ENCODE results near the gene VWA3A.
"Not testable (repeated sequence)": the region's sequence is repeated elsewhere in the genome, so short reads cannot be mapped to it uniquely, and the experiment has no call there.

The VWA3A gene, protein sequence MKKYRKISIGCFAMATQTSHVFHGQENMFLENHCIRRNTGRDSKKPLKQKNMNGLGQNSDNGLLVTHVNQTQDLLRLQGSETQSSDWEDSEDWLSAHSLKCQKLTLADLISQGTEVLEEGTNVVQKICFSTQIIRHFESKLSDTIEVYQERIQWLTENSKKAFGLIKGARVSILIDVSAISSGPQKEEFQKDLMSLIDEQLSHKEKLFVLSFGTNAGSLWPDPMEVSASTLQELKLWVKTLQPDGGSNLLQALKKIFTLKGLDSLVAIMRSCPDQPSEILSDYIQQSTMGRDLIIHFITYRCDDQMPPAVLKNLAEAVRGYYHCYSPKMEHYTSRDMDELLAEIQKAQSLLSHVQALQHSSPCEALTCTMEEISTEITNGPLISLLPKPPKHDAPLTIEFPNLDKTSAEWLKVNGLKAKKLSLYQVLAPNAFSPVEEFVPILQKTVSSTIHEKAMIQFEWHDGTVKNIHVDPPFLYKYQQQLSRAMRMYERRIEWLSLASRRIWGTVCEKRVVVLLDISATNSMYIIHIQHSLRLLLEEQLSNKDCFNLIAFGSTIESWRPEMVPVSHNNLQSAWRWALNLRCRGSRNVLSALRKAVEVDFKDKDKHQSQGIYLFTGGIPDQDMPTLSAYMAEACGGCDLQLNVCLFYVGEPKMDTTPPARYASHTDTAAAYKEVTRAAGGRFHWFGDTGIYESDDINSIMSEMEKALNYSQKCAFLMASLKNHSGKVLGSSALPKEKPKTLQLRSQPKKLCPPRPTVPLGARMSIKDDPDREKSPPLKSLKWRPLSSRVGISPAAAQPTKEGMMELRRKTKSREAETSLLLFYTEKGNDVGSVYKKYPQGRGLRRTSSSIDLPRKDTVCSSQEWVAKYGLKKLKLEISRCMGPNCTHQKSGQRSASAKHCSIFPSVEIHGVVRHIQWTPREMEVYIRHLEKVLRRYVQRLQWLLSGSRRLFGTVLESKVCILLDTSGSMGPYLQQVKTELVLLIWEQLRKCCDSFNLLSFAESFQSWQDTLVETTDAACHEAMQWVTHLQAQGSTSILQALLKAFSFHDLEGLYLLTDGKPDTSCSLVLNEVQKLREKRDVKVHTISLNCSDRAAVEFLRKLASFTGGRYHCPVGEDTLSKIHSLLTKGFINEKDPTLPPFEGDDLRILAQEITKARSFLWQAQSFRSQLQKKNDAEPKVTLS

DNA sequence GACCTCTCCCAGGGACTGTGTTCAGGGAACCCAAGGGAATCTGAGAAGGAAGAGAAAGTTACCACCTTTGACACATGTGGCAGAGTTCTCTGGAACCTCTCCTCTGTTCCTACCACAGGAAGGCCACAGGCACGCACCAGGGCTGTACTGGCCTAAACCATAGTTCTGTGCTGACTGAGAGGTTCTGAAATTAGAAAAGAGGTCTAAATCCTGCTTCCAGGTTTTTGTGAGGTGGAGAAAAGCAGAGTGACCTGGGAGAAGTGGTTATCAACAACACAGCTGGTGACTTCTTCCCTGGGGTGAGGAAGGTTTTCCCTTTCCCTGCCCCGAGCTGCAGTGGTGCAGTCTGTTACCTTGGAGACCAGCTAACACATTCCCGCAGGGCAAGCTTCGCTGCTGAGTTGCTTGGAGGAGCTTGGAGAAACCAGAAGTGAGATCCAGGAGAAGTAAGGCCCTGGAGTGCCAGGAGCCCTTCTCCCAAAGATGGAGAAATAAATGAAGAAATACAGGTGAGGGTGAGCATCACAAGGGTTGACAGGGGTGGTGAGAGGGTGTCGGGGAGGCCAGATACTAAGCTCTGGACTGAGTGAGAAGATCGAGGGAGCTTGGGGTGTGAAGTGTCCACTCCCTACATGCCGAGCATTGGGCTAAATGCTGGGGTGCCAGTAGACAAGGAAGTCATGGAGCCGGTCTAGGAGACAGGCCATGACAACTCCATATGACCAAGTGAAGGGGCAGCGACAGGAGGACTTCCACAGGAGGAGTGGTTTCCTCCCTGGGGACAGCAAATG, at the start of gene VWA3A:
Gene VWA3A (plus strand): TSS at position 399 of the 791 bp plus-strand sequence. CDS start 97 bp downstream, at position 496.
- ChIA-PET CTCF (interaction anchor here (0.7 to 2.1 kb wide), 2 partner anchors 15 kb away, joined by 3 to 10 read pairs; no protein-coding TSS in a partner anchor), POLR2A (interaction anchor here (1.2 kb wide), 1 partner anchor 85 kb away, joined by 4 read pairs; no protein-coding TSS in a partner anchor)
- TF ChIP-seq ZNF384 (IDR thresholded peaks at IDR 0.05), result no peak
- TF ChIP-seq BHLHE40 (IDR thresholded peaks at IDR 0.05; ENCODE audit: borderline replicate concordance), result peak; percentile 35; the same call in 1 of the 2 replicates
- peak; percentile 50 for DNase-seq (ENCODE audit: extremely low spot score)

GRCh38 chr16:22043882-22044281, 48.5 kb upstream of the VWA3A start:
- POLR2A ChIA-PET; DNase-seq (ENCODE audit: extremely low spot score); CTCF ChIA-PET: not testable (repeated sequence)

DNA sequence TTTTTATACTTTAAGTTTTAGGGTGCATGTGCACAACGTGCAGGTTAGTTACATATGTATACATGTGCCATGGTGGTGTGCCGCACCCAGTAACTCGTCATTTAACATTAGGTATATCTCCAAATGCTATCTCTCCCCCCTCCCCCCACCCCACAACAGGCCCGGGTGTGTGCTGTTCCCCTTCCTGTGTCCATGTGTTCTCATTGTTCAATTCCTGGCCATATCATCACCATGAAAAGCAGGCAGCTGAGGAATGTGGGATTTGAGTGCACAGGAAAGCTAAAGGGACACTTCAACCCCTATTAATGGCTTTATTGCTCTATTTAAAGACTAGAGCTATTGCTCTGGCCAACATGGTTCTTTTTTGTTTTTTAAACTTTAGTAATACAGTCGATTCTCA, 46.5 kb upstream of the VWA3A start:
- DNase-seq (ENCODE audit: extremely low spot score); POLR2A ChIA-PET: not testable (repeated sequence)
- CTCF ChIA-PET, result interaction anchor here (1.2 kb wide), 1 partner anchor 10 kb away, joined by 5 read pairs; no protein-coding TSS in a partner anchor

DNA sequence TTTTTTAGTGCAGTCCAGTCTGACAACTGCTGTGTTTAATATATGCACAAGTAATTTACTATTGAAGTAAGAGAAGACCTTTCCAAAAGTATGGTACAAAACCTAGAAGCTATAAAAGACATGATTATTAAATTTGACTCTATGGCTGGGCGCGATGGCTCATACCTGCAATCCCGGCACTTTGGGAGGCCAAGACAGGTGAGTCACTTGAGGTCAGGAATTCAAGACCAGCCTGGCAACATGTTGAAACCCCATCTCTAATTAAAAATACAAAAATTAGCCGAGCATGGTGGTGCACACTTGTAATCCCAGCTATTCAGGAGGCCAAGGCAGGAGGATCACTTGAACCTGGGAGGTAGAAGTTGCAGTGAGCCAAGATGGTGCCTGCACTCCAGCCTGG, 41.4 kb upstream of the VWA3A start:
- DNase-seq (ENCODE audit: extremely low spot score), result no peak
- CTCF ChIA-PET, result no interaction called here
- no peak for TF ChIP-seq SP1 (IDR thresholded peaks at IDR 0.05)
- no peak for TF ChIP-seq ARNT (IDR thresholded peaks at IDR 0.05)
- no peak for TF ChIP-seq LEF1 (IDR thresholded peaks at IDR 0.05; ENCODE audit: borderline replicate concordance)
- TF ChIP-seq, protein P1, sequence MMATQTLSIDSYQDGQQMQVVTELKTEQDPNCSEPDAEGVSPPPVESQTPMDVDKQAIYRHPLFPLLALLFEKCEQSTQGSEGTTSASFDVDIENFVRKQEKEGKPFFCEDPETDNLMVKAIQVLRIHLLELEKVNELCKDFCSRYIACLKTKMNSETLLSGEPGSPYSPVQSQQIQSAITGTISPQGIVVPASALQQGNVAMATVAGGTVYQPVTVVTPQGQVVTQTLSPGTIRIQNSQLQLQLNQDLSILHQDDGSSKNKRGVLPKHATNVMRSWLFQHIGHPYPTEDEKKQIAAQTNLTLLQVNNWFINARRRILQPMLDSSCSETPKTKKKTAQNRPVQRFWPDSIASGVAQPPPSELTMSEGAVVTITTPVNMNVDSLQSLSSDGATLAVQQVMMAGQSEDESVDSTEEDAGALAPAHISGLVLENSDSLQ (IDR thresholded peaks at IDR 0.05), result no peak
- TF ChIP-seq FOXM1 (IDR thresholded peaks at IDR 0.05; ENCODE audit: borderline replicate concordance), result no peak
- no peak for TF ChIP-seq L3MBTL2 (conservative IDR thresholded peaks at IDR 0.05)
- no peak for TF ChIP-seq BHLHE40 (IDR thresholded peaks at IDR 0.05; ENCODE audit: borderline replicate concordance)
- TF ChIP-seq ELF4 (IDR thresholded peaks at IDR 0.05), result no peak
- TF ChIP-seq HDGF (IDR thresholded peaks at IDR 0.05; ENCODE audit: borderline replicate concordance), result no peak
- no peak for TF ChIP-seq FOXK2 (IDR thresholded peaks at IDR 0.05)
- TF ChIP-seq TARDBP (IDR thresholded peaks at IDR 0.05), result no peak
- TF ChIP-seq ZNF384 (IDR thresholded peaks at IDR 0.05), result no peak
- TF ChIP-seq SUZ12 (IDR thresholded peaks at IDR 0.05), result no peak
- TF ChIP-seq CTBP1 (IDR thresholded peaks at IDR 0.05; ENCODE audit: borderline replicate concordance), result no peak
- TF ChIP-seq NFRKB (IDR thresholded peaks at IDR 0.05), result no peak
- POLR2A ChIA-PET, result no interaction called here

- no peak for TF ChIP-seq FOXM1 (IDR thresholded peaks at IDR 0.05; ENCODE audit: borderline replicate concordance)
- no peak for TF ChIP-seq BHLHE40 (IDR thresholded peaks at IDR 0.05; ENCODE audit: borderline replicate concordance)
- TF ChIP-seq, protein P1 (IDR thresholded peaks at IDR 0.05), result no peak
- no peak for TF ChIP-seq HDGF (IDR thresholded peaks at IDR 0.05; ENCODE audit: borderline replicate concordance)
- TF ChIP-seq TARDBP (IDR thresholded peaks at IDR 0.05), result no peak
- no peak for TF ChIP-seq FOXK2 (IDR thresholded peaks at IDR 0.05)
- no peak for TF ChIP-seq ARNT (IDR thresholded peaks at IDR 0.05)
- no peak for TF ChIP-seq CTBP1 (IDR thresholded peaks at IDR 0.05; ENCODE audit: borderline replicate concordance)
- no peak for TF ChIP-seq FOXA1 (IDR thresholded peaks at IDR 0.05)
- no peak for TF ChIP-seq ZNF384 (IDR thresholded peaks at IDR 0.05)
- TF ChIP-seq LEF1 (IDR thresholded peaks at IDR 0.05; ENCODE audit: borderline replicate concordance), result no peak
- TF ChIP-seq L3MBTL2 (conservative IDR thresholded peaks at IDR 0.05), result no peak
- no peak for TF ChIP-seq SP1 (IDR thresholded peaks at IDR 0.05)
- no peak for TF ChIP-seq SUZ12 (IDR thresholded peaks at IDR 0.05)
- no peak for TF ChIP-seq NFRKB (IDR thresholded peaks at IDR 0.05)
- TF ChIP-seq ELF4 (IDR thresholded peaks at IDR 0.05), result no peak
- DNase-seq (ENCODE audit: extremely low spot score), result no peak
- POLR2A ChIA-PET, result no interaction called here
- CTCF ChIA-PET, result no interaction called here
Measured at GRCh38 chr16:22052980-22053379, 39.4 kb upstream of the VWA3A start.

DNA sequence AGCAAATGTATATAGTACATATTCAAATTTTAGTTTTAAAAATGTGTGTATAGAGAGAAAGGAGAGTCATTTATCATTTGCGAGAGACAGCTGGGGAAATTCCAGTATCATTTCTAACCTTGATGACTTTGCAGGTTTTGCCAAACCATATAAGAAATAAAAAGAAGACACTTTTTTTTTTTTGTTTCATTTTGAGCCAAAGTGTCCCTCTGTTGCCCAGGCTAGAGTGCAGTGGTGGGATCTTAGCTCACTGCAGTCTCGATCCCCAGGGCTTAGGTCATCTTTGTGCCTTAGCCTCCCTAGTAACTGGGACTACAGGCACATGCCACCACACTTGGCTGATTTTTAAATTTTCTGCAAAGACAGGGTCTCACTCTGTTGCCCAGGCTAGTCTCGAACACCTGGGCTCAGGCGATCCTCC, 38.4 kb upstream of the VWA3A start:
- no peak for TF ChIP-seq HDGF (IDR thresholded peaks at IDR 0.05; ENCODE audit: borderline replicate concordance)
- TF ChIP-seq FOXA1 (IDR thresholded peaks at IDR 0.05), result no peak
- TF ChIP-seq TARDBP (IDR thresholded peaks at IDR 0.05), result no peak
- TF ChIP-seq, protein P1 (IDR thresholded peaks at IDR 0.05), result no peak
- no peak for TF ChIP-seq ARNT (IDR thresholded peaks at IDR 0.05)
- TF ChIP-seq L3MBTL2 (conservative IDR thresholded peaks at IDR 0.05), result no peak
- TF ChIP-seq ZNF384 (IDR thresholded peaks at IDR 0.05), result no peak
- ChIA-PET POLR2A (no interaction called here), CTCF (no interaction called here)
- DNase-seq (ENCODE audit: extremely low spot score), result no peak
